NOMO-1 treated with DMSO at 0.1 percent for 48 hours (cell line): ENCODE data around the gene SLC16A7.
"Not testable (repeated sequence)": the region's sequence is repeated elsewhere in the genome, so short reads cannot be mapped to it uniquely, and the experiment has no call there.

Experiments used
- DNase-seq: peaks from one replicate; lab custom pipeline; 2025; ENCODE audit not compliant: unreplicated experiment; lab: John Stamatoyannopoulos, UW

SLC16A7 gene

DNA sequence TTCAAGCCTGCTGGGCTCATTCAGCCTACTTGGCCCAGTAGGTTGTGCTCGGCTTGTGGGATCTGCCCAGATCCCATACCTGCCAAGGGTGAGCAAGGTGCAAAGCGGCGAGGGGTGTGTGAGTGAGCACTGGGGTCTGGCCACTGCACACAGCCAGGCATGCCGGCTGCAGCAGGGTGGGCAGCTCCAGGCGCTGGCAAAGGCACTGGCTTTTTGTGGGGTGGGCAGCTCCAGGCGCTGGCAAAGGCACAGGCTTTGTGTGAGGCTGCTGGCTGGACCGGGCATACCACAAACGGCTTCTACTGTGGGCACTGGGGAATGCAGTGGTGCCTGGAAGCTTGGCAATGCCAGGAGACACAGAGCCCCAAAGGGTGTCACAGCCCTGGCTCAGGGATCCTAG is 137.4 kb downstream of the SLC16A7 start:
- DNase-seq, result no peak

DNA sequence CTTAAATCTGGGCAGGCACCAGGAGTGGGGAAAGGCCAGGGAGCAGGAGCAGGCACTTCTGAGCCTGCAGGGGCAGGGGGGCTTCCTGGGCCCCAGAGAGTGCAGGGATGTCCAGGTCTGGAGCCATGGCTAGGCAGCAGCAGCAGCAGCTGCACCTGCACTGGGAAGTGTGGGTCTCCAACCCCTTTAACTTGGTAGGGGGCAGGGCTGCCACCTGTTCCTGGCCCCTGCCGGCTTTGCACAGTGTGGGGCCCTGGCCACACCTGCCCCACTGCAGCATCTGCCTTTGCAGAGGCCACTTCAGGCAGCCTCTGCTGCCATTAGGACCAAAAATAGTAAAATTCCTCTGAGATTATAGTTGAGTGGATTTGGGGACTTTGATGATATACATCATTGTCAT is 138.5 kb downstream of the SLC16A7 start:
- DNase-seq, result no peak

DNA sequence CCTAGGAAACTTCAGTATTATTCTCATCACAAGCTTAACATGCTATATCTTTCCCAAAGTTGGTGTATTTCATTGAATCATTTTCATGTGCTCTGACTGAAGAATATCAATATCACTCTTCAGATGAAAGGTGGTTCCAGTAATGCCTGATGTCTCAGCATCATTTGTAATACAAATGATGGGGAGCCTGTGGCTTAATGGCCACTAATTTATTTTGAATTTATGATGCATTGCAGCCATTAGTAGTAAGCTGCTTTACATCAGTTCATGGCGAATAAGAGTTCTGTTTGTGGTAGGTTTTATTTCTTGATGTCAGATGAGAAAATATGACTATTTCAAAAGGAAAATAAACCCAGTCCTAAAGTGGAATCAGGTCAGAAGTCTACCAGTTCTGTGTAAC is 139.4 kb downstream of the SLC16A7 start:
- DNase-seq, result no peak

DNA sequence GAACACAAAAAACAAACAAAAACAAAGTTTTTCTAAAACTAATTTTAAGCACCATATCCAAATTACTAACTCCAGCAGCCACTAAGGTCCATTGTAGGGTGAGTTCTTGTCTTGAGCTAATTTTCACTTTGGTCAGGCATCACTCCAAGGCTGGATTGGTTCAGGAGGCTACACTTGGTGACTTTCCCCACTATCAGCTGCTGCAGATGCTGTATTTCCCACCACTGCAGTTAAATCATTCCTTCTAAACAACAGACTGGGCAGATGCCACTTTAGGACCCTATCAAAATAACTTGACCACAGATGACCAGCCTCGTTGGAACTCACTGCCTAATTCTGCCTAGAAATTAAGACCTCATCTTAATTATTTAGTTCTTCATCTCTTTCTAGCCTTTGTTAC is 140.5 kb downstream of the SLC16A7 start:
- no peak for DNase-seq

DNA sequence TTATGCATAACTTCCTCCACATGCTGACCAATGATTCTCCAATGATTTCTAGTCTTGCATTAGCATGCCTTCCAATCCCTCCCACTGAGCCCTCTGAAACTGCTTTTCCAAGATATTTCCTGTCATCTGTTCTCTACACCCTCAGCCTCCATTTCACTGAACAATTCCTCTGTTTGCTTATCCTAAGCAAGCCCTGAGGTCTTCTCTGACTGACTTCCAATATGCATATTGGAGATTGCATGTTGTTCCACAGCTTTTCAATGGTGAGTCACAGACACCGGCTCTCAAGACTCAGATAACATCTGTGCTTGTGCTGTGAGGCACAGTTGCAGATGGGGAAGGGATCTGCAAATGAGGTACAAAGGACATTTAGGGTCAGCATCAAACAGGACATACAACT is 141.0 kb downstream of the SLC16A7 start:
- DNase-seq, result no peak

DNA sequence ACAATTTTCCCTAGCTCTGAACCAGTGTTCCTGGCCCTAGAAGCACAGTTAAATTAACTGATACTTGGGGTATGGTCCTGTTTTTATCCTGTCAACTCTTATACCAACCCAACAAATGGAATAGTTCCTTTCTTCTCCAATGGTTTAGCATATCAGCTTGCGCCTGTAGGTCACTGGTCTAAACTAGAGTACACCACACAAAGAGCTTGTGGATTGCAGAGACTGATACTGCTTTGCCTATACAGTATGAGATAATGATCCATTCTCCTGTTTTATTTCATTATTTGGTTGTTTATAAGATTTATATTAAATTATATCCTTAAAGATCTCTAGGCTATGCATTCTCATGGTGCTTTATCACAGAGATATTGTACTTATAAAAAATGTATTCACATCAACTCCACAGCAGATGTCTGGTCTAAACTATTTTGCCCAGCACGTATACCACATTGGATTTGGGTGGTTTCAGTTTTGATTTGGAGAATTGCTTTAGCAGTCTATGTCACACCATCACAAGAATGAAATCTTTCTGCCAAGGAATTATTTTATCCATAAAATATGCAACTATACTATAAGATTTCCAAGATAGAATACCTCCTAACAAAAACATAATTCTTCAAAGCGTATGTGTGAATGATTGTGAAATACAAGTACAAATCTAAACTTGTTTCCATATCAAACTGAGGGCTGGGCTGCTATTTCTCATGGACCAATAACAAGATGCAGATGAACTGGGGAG is 142.1 kb downstream of the SLC16A7 start:
- no peak for DNase-seq

DNA sequence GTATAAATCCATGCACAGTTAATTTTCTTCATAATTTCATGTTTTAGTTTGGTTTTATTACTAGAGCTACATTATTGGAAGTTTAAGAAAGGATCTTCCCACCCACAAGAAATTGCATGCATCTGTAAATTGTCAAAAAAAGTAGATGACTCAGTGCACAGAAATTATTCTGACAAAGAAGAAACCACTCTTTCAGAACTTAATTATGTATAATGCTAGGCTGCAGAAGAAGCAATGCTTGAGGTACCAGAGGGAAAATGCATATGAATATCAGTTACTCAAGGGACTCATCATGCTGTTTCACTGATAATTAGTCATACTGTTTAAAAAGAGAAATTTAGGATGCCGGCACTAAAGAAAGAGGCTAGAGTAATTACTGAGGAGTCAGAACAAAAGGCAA is 147.0 kb downstream of the SLC16A7 start:
- no peak for DNase-seq

DNA sequence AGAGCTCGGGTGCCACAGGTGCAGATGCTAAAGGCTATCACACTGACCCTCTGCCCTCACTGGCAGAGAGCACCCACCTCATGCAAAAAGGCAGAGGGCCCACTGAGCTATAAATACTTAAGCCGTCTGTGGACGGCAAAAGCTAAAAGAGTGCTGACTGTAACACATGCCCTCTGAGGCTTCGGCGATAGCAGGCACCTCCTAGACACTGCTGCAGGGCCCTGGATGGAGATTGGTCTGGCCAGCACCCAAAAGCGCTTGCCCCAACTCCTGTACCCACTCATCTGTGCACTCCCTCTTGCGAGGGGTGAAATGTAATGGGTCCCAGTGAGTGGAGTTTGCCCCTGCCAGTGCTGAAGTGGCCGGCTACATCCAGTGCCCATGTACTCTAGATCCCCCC is 148.7 kb downstream of the SLC16A7 start:
- no peak for DNase-seq

DNA sequence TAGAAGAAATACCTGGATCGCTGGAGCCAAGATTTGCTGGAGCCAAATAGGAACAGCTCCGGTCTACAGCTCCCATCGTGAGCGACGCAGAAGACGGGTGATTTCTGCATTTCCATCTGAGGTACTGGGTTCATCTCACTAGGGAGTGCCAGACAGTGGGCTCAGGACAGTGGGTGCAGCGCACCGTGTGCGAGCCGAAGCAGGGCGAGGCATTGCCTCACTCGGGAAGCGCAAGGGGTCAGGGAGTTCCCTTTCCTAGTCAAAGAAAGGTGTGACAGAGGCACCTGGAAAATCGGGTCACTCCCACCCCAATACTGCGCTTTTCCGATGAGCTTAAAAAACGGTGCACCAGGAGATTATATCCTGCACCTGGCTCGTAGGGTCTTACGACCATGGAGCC is 155.3 kb downstream of the SLC16A7 start:
- not testable (repeated sequence) for DNase-seq

DNA sequence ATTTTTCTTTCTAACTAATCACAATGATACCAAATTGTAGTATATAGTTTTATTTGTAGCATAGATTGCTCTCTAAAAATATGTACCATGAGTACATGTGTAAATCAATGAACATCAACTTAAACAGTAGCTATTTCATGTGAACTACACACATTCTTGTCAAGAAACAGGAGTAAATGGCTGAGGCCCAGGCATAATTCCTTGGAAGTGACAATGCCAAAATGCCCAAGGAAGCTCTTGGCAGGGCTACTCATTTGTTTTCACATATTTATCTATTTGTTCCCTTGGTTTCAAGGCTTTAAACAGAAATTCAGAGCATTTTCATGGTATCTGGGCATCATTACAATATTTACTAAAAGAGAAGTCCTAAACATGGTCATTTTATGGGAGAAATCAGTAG is 165.7 kb downstream of the SLC16A7 start:
- DNase-seq, result no peak

DNA sequence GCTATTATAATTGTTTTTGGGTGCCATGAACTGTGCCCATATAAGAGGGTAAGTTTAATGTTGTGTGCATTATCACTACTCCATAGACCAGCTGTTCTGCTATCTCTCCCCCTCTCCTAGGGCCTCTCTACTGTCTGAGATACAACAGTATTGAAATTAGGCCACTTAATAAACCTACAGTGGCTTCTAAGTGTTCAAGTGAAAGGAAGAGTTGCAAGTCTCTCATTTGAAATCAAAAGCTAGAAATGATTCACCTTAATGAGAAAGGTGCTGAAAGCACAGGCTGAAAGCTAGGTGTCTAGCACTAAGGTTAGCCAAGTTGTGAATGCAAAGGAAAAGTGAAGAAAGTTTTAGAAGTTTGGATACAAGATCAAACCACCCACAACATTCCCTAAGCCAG is 168.0 kb downstream of the SLC16A7 start:
- no peak for DNase-seq

DNA sequence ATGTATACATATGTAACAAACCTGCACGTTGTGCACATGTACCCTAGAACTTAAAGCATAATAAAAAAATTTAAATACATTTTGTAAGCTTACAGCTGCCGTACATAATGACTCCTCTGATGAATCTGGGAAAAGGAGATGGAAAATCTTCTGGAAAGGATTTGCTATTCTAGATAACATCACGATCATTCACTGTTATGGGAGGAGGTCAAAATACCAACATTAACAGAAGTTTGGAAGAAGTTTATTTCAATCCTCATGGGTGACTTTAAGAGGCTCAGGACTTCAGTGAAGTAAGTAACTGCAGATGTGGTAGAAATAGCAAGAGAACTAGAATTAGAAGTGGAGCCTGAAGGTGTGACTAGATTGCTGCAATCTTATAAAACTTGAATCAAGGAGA is 172.2 kb downstream of the SLC16A7 start:
- no peak for DNase-seq

DNA sequence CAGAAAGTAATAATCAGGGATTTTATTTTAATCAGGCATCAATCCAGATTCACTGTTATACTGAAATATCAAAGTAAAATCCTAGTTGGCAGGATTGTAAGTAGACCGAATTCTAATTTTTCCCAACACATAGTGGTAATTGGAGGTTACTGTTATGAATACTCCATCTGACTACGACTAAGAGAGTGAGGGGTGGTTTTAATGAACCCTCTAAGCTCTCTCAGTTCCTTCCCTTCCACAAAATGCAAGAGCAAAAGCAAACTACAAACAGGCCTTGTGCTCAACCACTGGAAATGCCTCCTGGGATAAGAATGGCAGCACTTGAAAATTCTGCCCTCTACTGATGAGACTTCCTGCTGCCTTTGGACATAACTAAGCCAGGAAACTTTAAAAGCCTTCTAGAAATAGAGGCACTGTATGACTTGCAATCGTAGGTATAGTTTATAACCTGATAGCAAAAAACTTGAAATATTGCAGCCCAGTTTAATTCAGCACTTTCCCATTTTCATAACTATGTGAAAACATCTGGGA is 184.8 kb downstream of the SLC16A7 start:
- DNase-seq, result peak; percentile 14

DNA sequence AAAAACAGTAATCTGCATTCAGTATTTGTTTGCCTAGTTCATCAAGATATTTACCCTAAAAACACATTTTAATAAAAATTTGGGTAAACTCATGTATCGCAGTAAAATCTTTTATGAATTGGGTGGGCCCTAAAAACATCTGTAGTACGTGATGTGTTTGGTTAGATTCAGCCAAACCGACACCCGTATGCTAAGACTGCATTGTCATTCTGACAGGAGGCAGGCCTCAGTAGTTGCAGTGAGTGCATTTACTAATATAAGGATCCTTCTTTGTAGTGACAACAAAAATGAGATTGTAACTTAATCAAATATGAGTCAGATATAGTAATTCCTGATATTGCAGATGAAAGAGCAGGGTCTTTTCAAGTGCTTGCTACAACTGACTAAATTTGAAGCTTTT is 191.8 kb downstream of the SLC16A7 start:
- no peak for DNase-seq

DNA sequence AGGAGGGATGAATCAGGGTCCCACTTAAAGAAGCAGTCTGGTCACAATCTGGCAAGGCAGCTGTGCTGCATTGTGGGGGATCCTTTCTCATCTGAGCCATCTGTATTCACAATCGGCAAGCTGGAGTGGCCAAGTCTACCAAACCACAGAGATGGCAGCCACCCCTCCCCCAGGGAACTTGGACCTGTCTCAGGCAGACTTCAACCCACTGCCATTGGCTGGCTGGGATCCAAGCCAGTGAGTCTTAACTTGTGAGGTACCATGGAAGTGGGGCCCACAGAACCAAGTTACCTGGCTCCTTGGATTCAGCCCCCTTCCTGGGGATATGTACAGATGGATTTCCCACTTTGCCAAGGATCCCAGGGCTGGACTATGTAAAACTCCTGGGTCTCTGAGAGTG is 196.8 kb downstream of the SLC16A7 start:
- no peak for DNase-seq

DNA sequence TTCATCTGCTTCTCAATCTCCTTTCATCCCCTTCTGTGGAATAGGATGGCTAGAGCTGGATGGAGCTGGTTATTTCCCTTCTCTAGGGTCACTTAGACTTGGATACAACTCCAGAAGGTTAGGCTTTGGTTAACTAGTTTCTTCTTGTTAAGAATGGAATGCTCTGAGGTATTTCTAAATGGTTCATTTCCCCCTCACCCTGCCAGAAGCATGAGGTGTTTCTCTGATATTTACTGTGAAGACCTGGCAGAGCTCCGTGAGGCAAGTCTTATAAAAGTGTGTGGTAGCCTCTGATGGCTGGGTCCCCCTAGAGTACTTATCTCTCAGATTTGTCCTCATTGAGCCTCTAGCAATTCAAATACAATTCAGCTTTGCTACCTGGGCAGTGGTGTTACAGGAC is 207.9 kb downstream of the SLC16A7 start:
- no peak for DNase-seq

DNA sequence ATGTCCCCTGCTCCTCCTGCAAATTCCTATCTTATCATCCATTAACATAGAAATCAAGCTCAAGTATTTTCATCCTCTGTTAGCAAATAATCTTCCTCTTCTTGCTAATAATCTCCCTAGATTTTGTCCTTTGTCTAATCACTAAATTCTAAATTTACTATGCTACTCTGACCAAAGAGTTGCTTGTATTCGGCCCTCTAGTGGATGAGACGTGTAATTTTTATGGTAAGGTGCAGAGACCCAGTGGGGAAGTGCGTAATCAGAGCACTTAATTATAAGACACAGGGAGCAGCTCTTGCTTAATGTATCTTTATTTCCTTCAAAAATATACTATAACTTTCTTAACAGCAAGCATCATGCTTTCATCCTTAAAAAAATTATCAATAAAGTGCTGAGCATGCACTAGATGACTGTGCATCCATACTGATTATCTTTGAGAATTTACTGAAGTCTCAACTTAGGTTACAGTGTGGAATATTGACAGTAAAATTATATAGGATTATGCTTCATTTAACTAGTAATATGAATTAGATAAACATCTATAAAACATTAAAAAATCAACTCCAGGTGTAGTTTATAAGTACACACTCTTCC is 212.6 kb downstream of the SLC16A7 start:
- peak; percentile 34 for DNase-seq

DNA sequence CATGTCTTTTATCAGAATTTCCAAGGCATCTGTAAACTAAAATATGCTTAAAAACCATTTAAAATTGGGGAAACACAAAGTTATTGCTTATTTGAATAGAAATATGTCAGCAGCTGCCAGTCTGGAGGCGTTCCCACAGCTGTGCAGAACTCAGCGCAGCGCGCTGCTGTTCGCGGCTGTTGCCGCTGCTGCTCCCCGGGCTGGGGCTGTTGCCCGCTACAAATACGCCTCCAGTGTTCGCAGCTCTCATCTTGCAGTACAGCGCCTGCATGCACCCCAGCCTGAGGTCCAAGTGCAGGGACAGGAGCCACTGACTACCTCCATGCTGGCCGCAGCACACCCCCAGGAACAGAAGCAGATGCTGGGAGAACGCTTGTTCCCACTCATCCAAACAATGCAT is 216.2 kb downstream of the SLC16A7 start:
- no peak for DNase-seq

DNA sequence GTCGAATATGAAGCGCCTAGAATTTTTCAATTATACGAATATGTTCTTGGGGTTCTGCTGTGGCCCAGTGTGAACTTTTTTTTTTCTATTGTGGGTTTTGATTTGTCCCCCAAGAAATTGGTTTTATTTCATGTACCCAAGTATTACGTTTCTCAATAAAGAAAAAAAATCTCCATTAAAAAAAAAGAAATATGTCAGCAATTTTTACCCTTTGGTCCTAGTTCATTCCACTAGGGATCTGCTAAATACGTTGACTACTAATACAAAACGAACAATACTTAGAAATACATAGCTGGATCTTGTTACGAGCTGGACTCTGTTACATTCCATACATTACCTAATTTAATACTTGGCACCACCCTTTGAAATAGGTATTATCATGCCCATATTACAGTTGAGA is 216.9 kb downstream of the SLC16A7 start:
- DNase-seq, result no peak

DNA sequence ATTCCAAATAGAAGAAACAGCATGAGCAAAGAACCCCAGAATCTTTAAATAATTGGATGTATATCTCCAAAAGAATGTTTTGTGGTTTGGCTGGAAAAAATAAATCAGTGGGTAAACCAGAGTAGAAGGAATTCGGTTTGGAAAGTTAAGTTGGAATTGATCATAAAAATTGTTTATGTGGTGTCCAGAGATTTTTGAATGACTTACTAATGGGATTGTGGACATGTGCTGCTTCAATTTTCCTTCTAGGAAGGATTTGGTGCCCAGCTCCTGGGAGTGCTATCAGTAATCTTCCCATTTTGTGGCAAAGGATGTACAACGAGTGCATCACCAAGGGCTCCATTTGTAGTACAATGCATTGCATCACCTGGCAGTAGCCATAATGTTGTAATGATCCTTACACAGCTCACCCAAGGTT is 224.8 kb downstream of the SLC16A7 start:
- no peak for DNase-seq

DNA sequence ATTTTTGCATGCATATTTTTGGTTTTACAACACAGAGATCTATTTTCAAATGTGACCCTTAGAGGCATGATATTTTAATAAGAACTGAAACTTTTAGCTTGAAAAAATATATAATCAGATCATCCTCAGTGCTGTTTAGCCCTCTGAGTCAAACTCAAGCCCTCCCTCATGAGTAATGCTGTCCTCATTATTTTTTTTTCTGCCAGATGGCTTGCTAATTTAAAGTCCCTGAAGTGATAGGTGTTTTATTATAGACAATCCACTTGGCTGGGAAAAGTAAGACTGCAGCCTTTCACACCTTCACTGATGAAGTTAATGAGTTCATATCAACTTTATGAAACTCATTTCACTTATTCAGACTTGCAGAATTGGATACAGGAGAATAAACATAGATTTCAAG is 227.7 kb downstream of the SLC16A7 start:
- no peak for DNase-seq

DNA sequence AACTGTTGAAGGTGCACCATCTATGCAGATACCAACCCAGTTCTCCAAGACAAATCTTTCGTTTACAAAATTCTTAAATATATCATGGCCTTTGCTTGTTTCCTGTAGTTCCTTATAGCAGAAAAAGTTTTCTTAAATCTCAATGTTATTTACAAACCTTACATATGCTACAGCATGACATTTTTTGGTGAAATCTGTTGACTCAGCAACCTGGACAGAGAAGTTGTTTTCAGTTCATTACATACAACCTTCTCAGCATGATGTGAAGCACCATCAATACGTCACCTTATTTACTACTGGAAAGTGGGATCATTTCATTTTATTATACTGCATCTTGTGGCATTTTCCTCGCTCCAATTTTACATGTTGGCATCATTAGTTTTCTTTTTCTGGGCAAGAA is 231.9 kb downstream of the SLC16A7 start:
- no peak for DNase-seq

DNA sequence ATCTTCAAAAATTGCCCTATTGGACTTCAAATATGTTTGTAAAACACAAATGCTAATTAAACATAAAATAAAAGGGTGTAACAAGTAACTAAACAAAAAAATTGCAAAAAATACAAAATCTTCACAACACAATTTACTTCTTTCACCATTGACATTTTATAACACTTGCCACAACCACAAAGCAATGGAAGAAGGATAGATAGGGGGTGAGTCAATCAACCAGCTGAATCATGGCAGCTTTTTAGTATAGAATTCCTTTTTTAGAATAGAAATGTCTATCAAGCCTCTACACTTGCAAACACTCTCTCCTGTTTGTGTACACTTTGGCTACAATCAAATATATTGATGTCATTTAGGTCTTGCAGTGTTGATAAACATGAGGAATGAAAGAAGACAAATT is 232.7 kb downstream of the SLC16A7 start:
- DNase-seq, result no peak
